OCI-LY1 (cell line): Measurements from ENCODE around the gene GBX2.

Experiments used
- EZH2 ChIP-seq: fragments of 200-600 bp; sonication (generic), shearing (Covaris generic); IDR thresholded peaks from 2 replicates; pipeline ENCODE4 v1.8.0; 2017; ENCODE audit warnings: borderline replicate concordance, mixed run types, mild to moderate bottlenecking, antibody characterized with exemption, low read length, moderate library complexity, mixed read lengths
- TF ChIP-seq, protein P1 (sequence below): fragments of 200-600 bp; sonication (generic), shearing (Covaris generic); IDR thresholded peaks from 2 replicates; pipeline ENCODE4 v1.5.1; 2017; ENCODE audit warnings: mild to moderate bottlenecking, antibody characterized with exemption, low read length, moderate library complexity, mixed read lengths

DNA sequence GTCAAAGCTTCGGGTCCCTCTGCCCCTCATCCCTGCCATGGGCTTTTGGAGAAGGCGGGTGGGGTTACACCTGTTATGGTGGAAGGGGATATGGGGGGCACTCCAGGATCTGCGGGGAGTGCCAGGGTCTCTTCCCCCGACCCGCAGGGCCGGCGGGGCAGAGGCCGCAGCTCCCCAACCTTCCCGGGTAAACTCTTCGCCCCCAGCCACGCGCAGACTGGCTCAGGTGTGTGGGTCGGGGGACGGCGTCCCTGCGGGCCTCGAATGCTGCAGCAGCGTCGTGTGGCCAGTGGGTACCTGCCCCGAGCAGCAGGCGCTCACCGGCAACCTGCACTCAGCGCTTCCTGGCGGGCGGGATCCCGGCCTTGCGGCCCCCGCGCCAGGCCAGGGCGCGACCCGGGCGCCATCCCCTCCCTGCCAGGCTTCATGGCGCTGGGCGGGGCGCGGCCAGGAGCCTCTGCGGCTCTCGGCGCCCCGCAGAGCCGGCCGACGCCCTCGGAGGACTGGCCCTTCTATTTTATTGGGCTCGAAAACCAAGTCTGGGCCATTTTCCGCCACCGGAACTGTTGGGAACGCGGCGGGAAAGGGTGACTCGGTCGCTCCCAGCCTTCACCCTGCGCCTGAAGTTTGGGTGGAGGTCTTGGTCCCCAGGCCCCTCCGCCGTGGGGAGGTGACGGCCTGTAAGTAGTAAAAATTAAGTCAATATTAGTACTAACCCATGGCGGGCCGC is 4.5 kb downstream of the GBX2 start:
- TF ChIP-seq, protein P1, sequence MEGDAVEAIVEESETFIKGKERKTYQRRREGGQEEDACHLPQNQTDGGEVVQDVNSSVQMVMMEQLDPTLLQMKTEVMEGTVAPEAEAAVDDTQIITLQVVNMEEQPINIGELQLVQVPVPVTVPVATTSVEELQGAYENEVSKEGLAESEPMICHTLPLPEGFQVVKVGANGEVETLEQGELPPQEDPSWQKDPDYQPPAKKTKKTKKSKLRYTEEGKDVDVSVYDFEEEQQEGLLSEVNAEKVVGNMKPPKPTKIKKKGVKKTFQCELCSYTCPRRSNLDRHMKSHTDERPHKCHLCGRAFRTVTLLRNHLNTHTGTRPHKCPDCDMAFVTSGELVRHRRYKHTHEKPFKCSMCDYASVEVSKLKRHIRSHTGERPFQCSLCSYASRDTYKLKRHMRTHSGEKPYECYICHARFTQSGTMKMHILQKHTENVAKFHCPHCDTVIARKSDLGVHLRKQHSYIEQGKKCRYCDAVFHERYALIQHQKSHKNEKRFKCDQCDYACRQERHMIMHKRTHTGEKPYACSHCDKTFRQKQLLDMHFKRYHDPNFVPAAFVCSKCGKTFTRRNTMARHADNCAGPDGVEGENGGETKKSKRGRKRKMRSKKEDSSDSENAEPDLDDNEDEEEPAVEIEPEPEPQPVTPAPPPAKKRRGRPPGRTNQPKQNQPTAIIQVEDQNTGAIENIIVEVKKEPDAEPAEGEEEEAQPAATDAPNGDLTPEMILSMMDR, result no peak
- TF ChIP-seq EZH2, result no peak
